ENCODE measurements around the gene GLIPR1L2. TPM values are rescaled to one million over a fixed set of nuclear protein-coding genes. Genes with fewer than 3 reads are reported as not detected.

The GLIPR1L2 gene
- total and polyA plus RNA-seq, 2 of the 8 experiments (the other 6 are each of a cell fraction or from before 2014, with no cell fraction given) = 0.09 TPM; not detected in 1

DNA sequence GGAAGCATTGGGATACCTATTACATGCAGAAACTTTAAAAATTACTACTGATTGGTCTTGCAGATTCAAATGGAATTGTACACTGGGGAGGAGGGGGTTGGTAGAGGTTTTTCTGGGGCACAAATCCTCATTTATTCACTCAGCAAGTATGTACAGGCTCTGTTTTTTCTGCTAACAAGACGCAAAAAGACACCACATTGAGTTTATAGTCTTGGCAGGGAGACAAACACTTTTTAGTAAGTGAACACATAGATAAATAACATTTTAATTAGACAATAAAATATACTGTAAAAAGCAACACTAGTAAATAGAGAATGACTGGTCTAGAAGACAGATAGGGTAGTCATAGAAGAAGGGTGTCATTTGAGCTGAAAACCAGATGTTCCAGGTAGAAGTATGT, 23.8 kb downstream of the GLIPR1L2 start:
- H2AFZ ChIP-seq (ENCODE audit: low read length) = no peak overlapping the region
- H2AK5ac ChIP-seq (ENCODE audit: low read depth, low read length) = no peak overlapping the region
- H2BK12ac ChIP-seq (ENCODE audit: low read depth, low read length) = no peak overlapping the region
- H3K79me2 ChIP-seq (ENCODE audit: control insufficient read depth in 1 of 2, insufficient read depth in 2 of 2, low read length in 2 of 2) = no peaks in the 10 kb centered on the region
- H3K27ac ChIP-seq (ENCODE audit: low read depth, low read length) = no peak overlapping the region
- H3K4me1 ChIP-seq (replicated peaks in 1 of 4; ENCODE audit: control insufficient read depth in 3 of 4, insufficient read depth in 4 of 4, low read length in 3 of 4) = no peaks in the 10 kb centered on the region
- H3K4ac ChIP-seq (replicated peaks; ENCODE audit: insufficient read length, low read depth, low read length) = no peak overlapping the region
- no peaks in the 10 kb centered on the region for H3K9me3 ChIP-seq (ENCODE audit: insufficient read depth in 2 of 2, low read depth in 1 of 2, low read length in 1 of 2)
- no peaks in the 10 kb centered on the region for H3K23me2 ChIP-seq (ENCODE audit: low read depth, low read length)
- no peaks in the 10 kb centered on the region for H3K79me1 ChIP-seq (ENCODE audit: low read depth, low read length)
- H2BK5ac ChIP-seq (ENCODE audit: low read depth, low read length) = no peak overlapping the region
- no peaks in the 10 kb centered on the region for H3K36me3 ChIP-seq (ENCODE audit: control insufficient read depth in 2 of 4, insufficient read depth in 4 of 4, low read length in 3 of 4)
- H4K91ac ChIP-seq (replicated peaks; ENCODE audit: insufficient read length, low read length) = no peak overlapping the region
- H3K27me3 ChIP-seq (replicated peaks in 1 of 4; ENCODE audit: control insufficient read depth in 3 of 4, extremely low read depth in 1 of 4, insufficient read depth in 3 of 4, low read length in 3 of 4) = no peaks in the 10 kb centered on the region
- DNase-seq (ENCODE audit: low read depth in 1 of 2, low spot score in 2 of 2) = no peak
- no peak overlapping the region for H4K5ac ChIP-seq (ENCODE audit: insufficient read length, low read depth, low read length)
- ChIA-PET POLR2A (ENCODE audit: partially characterized antibody) (no interaction called here), CTCF (ENCODE audit: partially characterized antibody) (interaction anchor here (1.2 to 2.1 kb wide), 2 partner anchors 23 to 70 kb away, joined by 3 to 7 read pairs; partner anchors contain the start of gene GLIPR1L2)
- 75% methylated on average over 1 of the region's 1 CpG; no CpG with 5 or more reads in 1 of the 2 experiments for WGBS, 2 experiments (ENCODE audit: extremely low coverage in 1 of 2, insufficient coverage in 1 of 2, insufficient read length in 1 of 2, insufficient replicate concordance in 2 of 2, low coverage in 1 of 2, low lambda C conversion rate in 2 of 2, missing lambda C conversion rate in 1 of 2)
- H3K23ac ChIP-seq (ENCODE audit: insufficient read length) = no peak overlapping the region
- no peak overlapping the region for H3K56ac ChIP-seq (replicated peaks; ENCODE audit: insufficient read length, low read depth, low read length)
- no peak overlapping the region for H3K4me3 ChIP-seq (ENCODE audit: extremely low read depth in 1 of 4, insufficient read depth in 2 of 4, low read depth in 3 of 4, low read length in 4 of 4)
- no peak for FAIRE-seq
- H4K8ac ChIP-seq (ENCODE audit: extremely low read depth, insufficient read depth, low read length) = no peak overlapping the region
- no peak overlapping the region for H2BK120ac ChIP-seq (replicated peaks; ENCODE audit: low read depth, low read length)
- no peak overlapping the region for H3K18ac ChIP-seq (ENCODE audit: extremely low read depth, low read length)
- no peak overlapping the region for H3K4me2 ChIP-seq (ENCODE audit: insufficient read depth in 1 of 2, low read depth in 2 of 2, low read length in 2 of 2)
- H3K9ac ChIP-seq (replicated peaks in 1 of 4; ENCODE audit: extremely low read depth in 1 of 4, low read depth in 3 of 4, low read length in 3 of 4) = no peak overlapping the region
- no peak overlapping the region for H2BK20ac ChIP-seq (ENCODE audit: low read length)
- H2BK15ac ChIP-seq (ENCODE audit: low read length) = no peak overlapping the region
- no peaks in the 10 kb centered on the region for H4K20me1 ChIP-seq (replicated peaks in 1 of 2; ENCODE audit: control insufficient read depth in 1 of 2, insufficient read depth in 2 of 2, low read length in 2 of 2)
- H3K14ac ChIP-seq (ENCODE audit: insufficient read length) = no peak overlapping the region
- no peak for TF ChIP-seq POLR2A (IDR thresholded peaks at IDR 0.05; ENCODE audit: control extremely low read depth in 1 of 2, low read depth in 2 of 2, low read length in 2 of 2)
- no peak for TF ChIP-seq TAF1 (IDR thresholded peaks at IDR 0.05; ENCODE audit: low read depth, low read length)

Measured in H1 (cell line).